ENCODE data around the gene PCYT2. TPM values are rescaled to one million over a fixed set of nuclear protein-coding genes. Genes with fewer than 3 reads are reported as not detected.

Gene PCYT2
- polyA plus RNA-seq, 1 donor (not counting 4 experiments of a cell fraction or from before 2014, with no cell fraction given), result 38.1 TPM

DNA sequence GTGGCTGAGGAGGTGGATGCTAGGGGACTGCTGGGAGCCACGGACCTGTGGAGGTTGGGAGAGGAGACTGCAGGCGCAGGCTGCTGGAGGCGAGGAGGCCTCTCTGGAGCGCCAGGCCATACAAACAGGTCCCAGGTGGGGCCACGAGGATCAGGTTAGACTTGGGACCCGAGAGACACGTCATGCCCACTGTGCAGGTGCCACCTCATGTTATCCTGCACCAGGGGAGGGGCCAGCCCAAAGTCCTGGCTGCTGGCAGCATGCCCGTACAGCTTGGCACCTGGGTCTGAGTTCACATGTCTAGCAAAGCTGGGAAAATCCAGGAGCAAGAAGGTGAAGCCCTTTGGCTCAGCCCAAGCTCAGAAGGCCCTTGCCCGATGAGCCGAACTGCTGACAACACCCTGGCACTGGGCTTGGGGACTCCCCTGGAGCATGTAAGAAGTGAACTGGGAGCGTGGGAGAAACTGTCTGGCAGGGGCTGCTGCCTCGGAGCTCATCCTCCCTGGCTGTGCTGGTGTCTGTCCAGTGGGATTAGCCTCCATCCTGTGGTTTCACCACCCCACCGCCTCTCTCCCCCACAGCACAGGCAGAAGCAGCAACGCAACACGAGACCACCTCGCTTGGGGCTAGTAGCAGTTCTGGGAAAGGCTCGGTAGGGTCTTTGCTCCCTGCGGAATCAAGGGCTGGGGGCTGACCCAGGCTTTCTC lies 45.3 kb downstream of the PCYT2 start:
- H3K79me2 ChIP-seq (ENCODE audit: control insufficient read depth, insufficient read depth, low read length), result peaks cover 58% of the 10 kb centered on the region
- H3K9ac ChIP-seq (ENCODE audit: control insufficient read depth, extremely low read depth, insufficient read depth, low read length), result peak overlapping the region; percentile 19
- H4K20me1 ChIP-seq (ENCODE audit: control insufficient read depth, extremely low read depth, insufficient read depth, low read length), result peaks cover 19% of the 10 kb centered on the region

DNA sequence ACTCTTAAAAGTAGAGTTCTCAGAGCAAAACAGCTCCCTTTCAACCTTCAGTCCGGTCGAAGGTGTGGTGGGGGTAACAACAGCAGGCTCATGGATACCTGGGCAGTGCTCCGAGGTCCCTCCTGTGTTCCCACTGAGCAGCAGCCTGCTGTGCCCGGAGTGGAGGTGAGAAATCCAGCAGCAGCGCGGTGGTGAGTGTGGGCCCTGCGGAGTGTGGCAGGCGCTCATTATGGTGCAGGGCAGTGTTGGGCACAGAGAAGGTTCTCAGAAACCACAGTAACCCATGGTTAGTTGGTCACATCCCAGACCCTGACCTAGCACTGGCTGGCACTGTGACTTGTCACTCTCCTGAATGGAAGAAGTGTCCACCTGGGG lies 45.9 kb downstream of the PCYT2 start:
- Histone ChIP-seq H3K9ac (ENCODE audit: control insufficient read depth, extremely low read depth, insufficient read depth, low read length) (no peak overlapping the region), H3K9me1 (ENCODE audit: control insufficient read depth, extremely low read depth, insufficient read depth, low read length) (peaks cover 7% of the 10 kb centered on the region), H3K4me2 (ENCODE audit: control insufficient read depth, extremely low read depth, insufficient read depth, low read depth, low read length) (no peak overlapping the region), H3K27ac (ENCODE audit: control insufficient read depth, insufficient read depth, low read length) (no peak overlapping the region), H3K79me2 (ENCODE audit: control insufficient read depth, insufficient read depth, low read length) (peaks cover 53% of the 10 kb centered on the region), H3K27me3 (ENCODE audit: control insufficient read depth, extremely low read depth, insufficient read depth, low read length) (no peaks in the 10 kb centered on the region), H4K20me1 (ENCODE audit: control insufficient read depth, extremely low read depth, insufficient read depth, low read length) (peaks cover 19% of the 10 kb centered on the region), H2AFZ (ENCODE audit: control insufficient read depth, low read length) (no peak overlapping the region), H3K4me1 (ENCODE audit: control insufficient read depth, extremely low read depth, insufficient read depth, low read length) (peaks cover 40% of the 10 kb centered on the region), H3K9me3 (ENCODE audit: control insufficient read depth, low read depth, low read length) (no peaks in the 10 kb centered on the region), H3K36me3 (ENCODE audit: control insufficient read depth in 2 of 2, extremely low read depth in 1 of 2, insufficient read depth in 2 of 2, low read length in 2 of 2) (peaks cover 21 to 38% of the 10 kb centered on the region in 2 experiments), H3K4me3 (ENCODE audit: control insufficient read depth in 2 of 3, extremely low read depth in 1 of 3, insufficient read depth in 2 of 3, low read depth in 1 of 3, low read length in 3 of 3) (no peak overlapping the region)
- DNase-seq (ENCODE audit: low read depth, low spot score) (no peak), FAIRE-seq (no peak)
- TF ChIP-seq, protein P1, sequence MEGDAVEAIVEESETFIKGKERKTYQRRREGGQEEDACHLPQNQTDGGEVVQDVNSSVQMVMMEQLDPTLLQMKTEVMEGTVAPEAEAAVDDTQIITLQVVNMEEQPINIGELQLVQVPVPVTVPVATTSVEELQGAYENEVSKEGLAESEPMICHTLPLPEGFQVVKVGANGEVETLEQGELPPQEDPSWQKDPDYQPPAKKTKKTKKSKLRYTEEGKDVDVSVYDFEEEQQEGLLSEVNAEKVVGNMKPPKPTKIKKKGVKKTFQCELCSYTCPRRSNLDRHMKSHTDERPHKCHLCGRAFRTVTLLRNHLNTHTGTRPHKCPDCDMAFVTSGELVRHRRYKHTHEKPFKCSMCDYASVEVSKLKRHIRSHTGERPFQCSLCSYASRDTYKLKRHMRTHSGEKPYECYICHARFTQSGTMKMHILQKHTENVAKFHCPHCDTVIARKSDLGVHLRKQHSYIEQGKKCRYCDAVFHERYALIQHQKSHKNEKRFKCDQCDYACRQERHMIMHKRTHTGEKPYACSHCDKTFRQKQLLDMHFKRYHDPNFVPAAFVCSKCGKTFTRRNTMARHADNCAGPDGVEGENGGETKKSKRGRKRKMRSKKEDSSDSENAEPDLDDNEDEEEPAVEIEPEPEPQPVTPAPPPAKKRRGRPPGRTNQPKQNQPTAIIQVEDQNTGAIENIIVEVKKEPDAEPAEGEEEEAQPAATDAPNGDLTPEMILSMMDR (optimal IDR thresholded peaks at IDR 0.05 in 1 of 3, IDR thresholded peaks at IDR 0.05 in 1 of 3, conservative IDR thresholded peaks at IDR 0.05 in 1 of 3; ENCODE audit: extremely low read depth in 1 of 3, insufficient read depth in 2 of 3, low read length in 3 of 3), result no peak
- no peak for TF ChIP-seq EZH2 (IDR thresholded peaks at IDR 0.05; ENCODE audit: low read length)
- dilution Hi-C loops (cut with MboI; ENCODE audit: extremely low pct_ligation_motif_present, low sequenced_read_pairs), result no loop called here

More for the DNA sequence above, 45.3 kb downstream of the PCYT2 start:
- FAIRE-seq (no peak), DNase-seq (ENCODE audit: low read depth, low spot score) (no peak)
- dilution Hi-C loops (cut with MboI; ENCODE audit: extremely low pct_ligation_motif_present, low sequenced_read_pairs), result no loop called here
- H3K4me2 ChIP-seq (ENCODE audit: control insufficient read depth, extremely low read depth, insufficient read depth, low read depth, low read length), result no peak overlapping the region
- H3K9me1 ChIP-seq (ENCODE audit: control insufficient read depth, extremely low read depth, insufficient read depth, low read length), result peaks cover 7% of the 10 kb centered on the region
- H3K9me3 ChIP-seq (ENCODE audit: control insufficient read depth, low read depth, low read length), result no peaks in the 10 kb centered on the region
- no peak overlapping the region for H2AFZ ChIP-seq (ENCODE audit: control insufficient read depth, low read length)
- TF ChIP-seq, protein P1 (optimal IDR thresholded peaks at IDR 0.05 in 1 of 3, IDR thresholded peaks at IDR 0.05 in 1 of 3, conservative IDR thresholded peaks at IDR 0.05 in 1 of 3; ENCODE audit: extremely low read depth in 1 of 3, insufficient read depth in 2 of 3, low read length in 3 of 3), result no peak
- TF ChIP-seq EZH2 (IDR thresholded peaks at IDR 0.05; ENCODE audit: low read length), result no peak
- H3K4me3 ChIP-seq (ENCODE audit: control insufficient read depth in 2 of 3, extremely low read depth in 1 of 3, insufficient read depth in 2 of 3, low read depth in 1 of 3, low read length in 3 of 3), result no peak overlapping the region
- H3K27me3 ChIP-seq (ENCODE audit: control insufficient read depth, extremely low read depth, insufficient read depth, low read length), result no peaks in the 10 kb centered on the region
- H3K36me3 ChIP-seq (ENCODE audit: control insufficient read depth in 2 of 2, extremely low read depth in 1 of 2, insufficient read depth in 2 of 2, low read length in 2 of 2), result peaks cover 21 to 38% of the 10 kb centered on the region in 2 experiments
- peaks cover 40% of the 10 kb centered on the region for H3K4me1 ChIP-seq (ENCODE audit: control insufficient read depth, extremely low read depth, insufficient read depth, low read length)
- no peak overlapping the region for H3K27ac ChIP-seq (ENCODE audit: control insufficient read depth, insufficient read depth, low read length)

Data from keratinocyte (primary cell).